Renal cortical epithelial cell (primary cell): ENCODE data around the gene GRM8. TPM values are rescaled to one million over a fixed set of nuclear protein-coding genes. Genes with fewer than 3 reads are reported as not detected.

Source experiments
- DNase-seq: peaks from one replicate; pipeline ENCODE4 v3.0.0-alpha.2; 2011; ENCODE audit warnings: low read depth
- total RNA-seq: library from RNA; depleted of rRNA; stranded (reverse); fragments of >200 nt; gene quantifications from 2 replicates; pipeline ENCODE4 v1.2.3, GENCODE V29; 2014

GRM8 gene
- total RNA-seq, 1 donor from 2014 or later, result 0.70 TPM

DNA sequence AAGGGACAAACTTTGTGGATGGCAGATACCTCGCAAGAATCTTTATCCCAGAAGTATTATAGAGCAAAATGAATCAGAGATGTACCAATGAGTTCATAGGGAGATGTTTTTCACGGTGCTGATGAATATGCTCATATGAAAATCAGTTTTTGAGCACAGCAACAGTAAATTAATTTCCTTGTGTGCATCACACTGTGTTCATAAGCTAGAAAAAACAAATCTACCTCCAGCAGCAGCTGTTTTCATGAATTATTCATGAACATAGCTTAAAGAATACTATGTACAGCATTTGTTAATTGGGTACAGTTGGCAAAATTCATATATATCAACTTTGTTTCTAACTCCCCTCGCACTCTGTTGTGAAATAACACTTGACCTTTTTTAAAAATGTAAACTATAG, 809.8 kb downstream of the GRM8 start:
- DNase-seq, result no peak

DNA sequence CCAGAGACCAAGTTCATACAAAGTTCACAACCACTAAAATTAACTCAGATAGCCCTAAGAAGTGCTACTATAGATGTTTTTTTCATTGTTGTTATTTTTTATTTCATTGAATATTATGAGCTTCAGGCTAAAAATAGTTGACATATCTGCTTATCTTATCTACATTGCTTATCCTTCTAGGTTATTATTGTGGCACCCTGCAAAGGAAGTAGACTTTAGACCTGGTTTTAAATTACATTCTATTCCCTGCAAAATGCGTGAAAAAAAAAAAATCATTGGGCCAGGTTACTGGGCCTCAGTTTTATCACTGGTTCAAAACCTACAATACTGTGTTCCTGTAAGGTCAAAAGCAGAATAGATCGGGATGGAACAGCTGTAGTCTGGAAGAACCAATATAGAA, 811.0 kb downstream of the GRM8 start:
- no peak for DNase-seq

DNA sequence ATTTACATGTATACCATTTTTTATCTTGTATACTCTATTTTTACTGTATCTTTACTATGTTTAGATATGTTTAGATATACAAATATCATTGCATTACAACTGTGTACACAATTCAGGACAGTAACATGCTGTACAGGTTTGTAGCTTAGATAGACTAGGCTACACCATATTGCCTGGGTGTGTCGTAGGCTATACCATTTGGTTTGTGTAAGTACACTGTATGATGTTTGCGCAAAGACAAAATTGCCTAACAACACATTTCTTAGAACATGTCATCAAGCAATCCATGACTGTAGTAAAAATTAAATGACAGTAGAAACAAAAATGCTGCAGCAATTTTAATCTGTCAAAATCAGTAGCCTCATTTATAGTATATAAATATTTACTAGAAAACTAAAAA, 812.2 kb downstream of the GRM8 start:
- DNase-seq, result no peak

DNA sequence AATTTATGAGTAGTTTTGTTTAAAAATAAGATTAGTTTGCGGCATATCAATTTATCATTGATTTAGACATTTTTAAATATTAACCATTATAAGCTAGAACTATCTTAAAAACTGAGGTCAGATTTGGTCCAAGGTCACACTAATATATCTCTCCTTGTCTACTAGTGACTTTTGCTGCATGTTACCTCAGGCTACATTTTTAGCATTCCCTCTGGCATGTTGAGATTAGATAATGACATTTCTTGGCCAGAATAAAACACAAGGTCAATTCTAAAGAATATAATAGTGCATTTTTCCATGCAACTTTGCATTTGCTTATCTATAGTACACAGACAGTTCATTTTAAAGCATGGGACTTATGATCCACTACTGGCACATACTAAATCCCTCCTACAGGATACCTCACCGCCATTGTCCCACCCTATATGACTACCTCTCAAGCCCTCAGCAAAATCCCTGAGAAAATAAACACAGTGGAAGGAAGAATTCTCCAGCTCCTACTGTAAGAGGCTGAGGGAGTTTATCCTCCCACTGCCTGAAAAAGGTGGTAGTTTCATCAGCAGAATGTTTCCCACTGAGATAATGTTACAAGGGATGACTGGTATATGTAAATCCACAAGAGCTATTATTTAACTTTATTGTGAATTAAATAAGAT, 816.4 kb downstream of the GRM8 start:
- no peak for DNase-seq

DNA sequence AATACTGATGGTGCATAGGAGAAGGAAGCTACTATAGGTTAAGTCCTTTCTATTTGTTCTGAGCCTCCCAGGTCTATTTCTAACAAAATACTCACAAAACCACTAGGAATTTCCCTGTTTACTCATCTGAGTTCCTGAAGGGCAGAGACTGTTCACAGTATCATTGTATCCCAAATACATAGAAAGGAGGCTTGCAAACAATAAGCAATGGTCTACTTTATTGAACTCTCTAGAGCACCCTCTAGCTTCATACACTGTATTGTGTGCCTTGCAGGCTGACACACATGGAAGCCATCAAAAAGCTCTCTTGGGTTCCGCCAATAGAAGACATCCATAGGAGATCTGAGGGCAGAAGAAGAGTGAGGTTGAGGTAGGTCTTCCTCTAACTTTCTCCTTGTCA, 826.1 kb downstream of the GRM8 start:
- no peak for DNase-seq

DNA sequence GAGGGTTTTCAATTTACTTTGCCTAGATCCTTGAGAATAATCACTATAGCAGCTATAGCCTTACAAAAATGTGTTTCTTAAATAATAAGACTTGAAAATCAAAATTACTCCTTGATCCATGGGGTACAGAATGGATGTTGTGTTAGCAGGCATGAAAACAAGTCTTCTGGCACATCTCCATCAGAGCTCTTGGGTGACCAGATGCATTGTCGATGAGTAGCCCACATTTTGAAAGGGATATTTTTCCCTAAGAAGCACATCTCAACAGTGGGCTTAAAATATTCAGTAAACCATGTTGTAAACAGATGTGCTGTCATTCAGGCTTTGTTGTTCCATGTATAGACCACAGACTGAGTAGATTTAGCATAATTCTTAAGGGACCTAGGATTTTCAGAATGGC, 827.8 kb downstream of the GRM8 start:
- no peak for DNase-seq

DNA sequence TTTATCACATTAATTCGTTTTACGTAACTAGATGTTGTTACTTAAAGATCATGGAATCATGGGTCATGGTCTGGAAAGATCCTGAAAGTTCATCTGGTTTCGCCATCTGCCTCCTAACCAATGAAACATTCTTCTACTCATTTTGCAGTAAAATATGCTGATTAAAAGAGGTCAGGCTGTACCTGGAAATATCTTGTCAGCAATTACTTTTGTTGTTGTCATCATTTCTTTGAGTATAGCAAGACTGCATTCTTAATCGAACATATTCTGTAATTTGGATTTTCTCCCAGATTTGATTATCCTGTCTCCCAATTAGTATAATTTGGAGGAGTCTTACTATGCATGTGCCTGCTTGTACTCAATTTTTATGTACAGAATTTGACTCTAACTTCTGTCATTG, 833.7 kb downstream of the GRM8 start:
- DNase-seq, result no peak

DNA sequence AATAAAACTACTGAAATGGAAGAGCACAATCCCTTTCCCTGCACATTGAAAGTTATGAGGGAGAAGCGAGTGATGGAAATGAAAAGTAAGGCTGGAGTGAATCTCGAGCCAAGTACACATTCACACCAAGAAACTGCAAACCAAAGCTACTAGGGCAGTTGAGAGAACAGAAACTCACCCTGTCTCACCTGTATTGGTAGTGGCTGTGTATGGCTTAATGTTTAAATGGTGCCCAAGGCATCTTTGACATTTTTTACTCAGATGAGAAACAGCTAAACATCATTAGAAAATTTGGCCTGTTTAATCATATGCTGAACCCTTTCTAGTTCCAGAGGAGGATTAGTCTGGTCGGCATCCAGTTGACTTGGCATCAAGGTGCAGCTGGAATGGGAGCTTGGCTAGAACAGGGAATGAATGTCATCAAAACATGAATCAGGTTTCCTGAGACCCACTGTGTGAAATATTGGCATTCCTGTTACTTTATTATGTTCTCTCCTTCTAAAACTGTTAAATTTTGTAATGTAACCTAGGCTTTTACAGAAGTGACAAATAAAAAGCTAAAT, 840.8 kb downstream of the GRM8 start:
- DNase-seq, result no peak

DNA sequence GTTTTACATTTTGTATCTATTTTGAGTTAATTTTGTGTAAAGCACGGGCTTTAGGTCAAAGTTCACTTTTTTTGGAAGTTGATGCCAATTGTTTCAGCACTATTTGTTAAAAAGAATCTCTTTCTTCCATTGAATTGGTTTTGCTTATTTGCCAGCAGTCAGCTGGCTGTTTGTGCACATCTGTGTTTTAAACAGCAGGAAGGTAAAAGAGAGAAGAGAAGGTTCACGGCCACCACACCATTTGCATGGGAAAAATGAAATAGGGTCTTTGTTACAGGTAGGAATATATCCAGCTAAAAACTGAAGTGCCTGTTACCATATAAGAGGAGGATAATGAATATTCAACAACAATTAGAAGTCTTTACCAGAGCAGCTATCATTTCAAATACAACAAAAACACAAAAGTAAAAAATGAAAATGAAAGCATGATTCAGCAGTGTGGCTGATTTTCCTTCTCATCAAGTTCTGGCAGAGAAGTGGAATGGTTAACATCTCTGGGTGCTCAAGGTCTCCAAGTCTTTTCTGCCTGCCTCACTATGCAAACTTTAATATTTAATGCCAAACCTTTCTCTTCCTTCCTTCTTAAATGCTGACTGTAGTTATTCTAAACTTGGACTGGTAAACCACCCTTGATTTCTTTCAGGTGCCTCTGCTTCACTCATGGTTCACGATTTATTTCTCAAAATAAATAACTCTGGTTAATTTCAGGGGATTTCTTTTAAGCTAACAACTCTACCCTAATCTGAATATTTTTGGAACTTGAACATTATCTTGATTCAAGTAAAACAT, 841.5 kb downstream of the GRM8 start:
- DNase-seq, result no peak

DNA sequence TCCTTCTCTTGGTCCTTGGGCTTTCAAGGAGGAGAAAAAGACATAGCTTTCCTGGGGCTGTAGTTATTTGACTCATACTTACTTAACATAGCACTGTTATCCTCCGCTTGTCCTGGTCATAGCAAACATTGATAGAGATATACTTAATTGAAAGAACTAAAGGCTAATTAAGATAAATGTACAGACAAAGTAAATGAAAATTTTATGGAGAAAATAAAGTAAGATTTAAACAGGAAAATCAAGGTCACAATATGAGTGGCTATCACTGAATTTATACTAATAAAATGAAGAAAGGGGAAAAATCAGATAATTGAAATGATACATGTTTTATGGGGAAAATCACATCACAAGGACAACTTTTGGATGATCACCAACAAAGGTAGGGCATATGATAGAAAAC, 849.7 kb downstream of the GRM8 start:
- no peak for DNase-seq

DNA sequence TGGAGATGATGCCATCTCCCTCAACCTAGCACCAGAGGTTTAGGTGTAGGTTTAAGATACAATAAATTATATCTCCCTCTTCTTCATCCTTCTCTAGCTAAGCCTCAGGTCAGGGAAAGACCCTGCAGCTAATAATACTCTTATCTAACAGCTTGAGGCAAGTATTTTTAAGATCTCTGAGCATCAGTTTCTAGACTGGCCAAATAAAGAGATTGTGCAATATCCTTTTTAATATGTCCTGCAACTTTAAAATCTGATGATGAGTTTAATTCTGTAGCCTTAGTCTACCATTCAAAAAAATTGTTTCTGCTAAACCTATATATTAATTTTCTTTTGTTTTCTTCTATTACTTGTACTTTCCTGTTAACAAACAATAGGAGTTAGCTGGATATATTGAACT, 850.8 kb downstream of the GRM8 start:
- DNase-seq, result no peak

DNA sequence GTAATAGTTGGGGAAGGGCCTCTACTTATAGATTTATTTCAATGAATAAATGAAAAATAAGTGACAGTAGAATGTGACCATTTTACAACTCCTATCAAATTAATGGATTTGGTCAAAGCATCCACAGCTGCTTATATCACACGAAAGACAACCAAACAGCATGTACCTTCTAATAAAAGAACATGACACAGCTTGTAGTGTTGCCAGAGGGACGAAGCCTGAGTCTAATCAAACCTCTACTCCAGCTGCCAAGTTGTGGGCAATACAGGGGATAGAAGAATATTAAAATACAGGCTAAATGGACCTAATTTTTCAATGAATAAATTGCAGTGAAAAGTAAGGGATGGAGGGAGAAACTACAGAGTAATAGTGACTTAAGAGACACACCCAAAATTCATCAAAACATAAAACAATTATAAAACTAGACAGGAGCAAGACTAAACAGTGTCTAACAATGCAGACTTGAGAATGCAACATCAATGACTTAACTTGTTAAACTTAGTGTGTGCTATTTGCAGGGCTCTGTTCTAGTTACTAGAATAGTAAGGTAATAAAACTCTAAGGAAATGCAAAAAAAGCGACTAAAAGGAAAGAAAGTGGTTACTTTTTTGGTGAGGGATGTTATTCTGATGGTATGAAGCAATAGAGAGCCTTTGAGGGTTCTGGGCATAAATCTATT, 853.8 kb downstream of the GRM8 start:
- DNase-seq, result no peak

DNA sequence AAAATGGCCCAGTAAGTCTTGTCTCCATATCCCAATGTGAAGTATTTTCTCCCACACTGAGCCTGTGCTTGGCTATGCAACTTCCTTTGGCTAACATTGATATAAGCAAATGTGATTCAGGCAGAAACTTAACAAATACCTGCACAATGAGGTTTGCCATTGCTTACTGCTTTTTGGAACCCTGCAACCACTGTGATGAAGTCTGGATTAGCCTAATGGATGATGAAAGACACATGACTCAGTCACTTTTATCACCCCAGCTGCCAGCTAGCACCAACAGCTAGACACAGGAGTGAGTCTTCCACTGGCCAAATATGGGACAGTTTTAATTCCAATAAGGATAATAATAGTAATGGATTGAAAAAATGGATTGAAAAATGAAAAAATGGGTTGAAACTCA, 854.5 kb downstream of the GRM8 start:
- no peak for DNase-seq

DNA sequence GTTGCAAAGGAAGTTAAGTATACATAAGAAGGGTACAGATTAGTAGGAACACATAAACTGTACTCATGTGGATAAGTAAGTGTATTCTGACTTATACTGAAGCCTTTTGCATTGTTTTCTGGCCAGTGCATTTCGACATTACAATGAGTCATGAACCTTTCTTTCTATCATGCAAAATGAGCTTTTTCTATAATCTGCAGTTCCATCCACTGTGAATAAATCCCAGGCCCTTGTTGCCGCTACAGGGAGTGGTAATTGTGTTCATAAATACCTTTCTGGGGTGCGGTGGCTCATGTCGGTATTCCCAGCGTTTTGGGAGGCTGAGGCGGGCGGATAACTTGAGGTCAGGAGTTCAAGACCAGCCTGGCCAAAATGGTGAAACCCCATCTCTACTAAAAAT, 858.3 kb downstream of the GRM8 start:
- DNase-seq, result peak; percentile 4

Other genes with a start within 250 kb of the GRM8 start
- gene ZNF800, start 139.8 kb upstream of the GRM8 start, total RNA-seq, result 12.3 and 24.6 TPM in 2 replicates